Glutamatergic neuron (in vitro differentiated cells): ENCODE measurements around the gene METTL8. TPM values are rescaled to one million over a fixed set of nuclear protein-coding genes. Genes with fewer than 3 reads are reported as not detected.
"Not testable (repeated sequence)": the region's sequence is repeated elsewhere in the genome, so short reads cannot be mapped to it uniquely, and the experiment has no call there.

Experiments used
- DNase-seq: peaks from one replicate; pipeline ENCODE4 v3.0.0; 2022
- H3K27ac Mint-ChIP-seq: one replicate; pipeline ENCODE4 v1.8.0; 2020; ENCODE audit warnings: mild to moderate bottlenecking, mixed read lengths, inconsistent platforms; ENCODE audit not compliant: unreplicated experiment
- H3K27me3 Mint-ChIP-seq: one replicate; pipeline ENCODE4 v1.8.0; 2020; ENCODE audit warnings: mild to moderate bottlenecking, moderate library complexity, mixed read lengths, inconsistent platforms; ENCODE audit not compliant: unreplicated experiment
- H3K36me3 Mint-ChIP-seq: one replicate; pipeline ENCODE4 v1.8.0; 2020; ENCODE audit warnings: mild to moderate bottlenecking, mixed read lengths, inconsistent platforms; ENCODE audit not compliant: unreplicated experiment
- H3K4me1 Mint-ChIP-seq: one replicate; pipeline ENCODE4 v1.8.0; 2020; ENCODE audit warnings: mild to moderate bottlenecking, low read depth, mixed read lengths, inconsistent platforms; ENCODE audit not compliant: unreplicated experiment
- H3K4me3 Mint-ChIP-seq: one replicate; pipeline ENCODE4 v1.8.0; 2020; ENCODE audit warnings: mild to moderate bottlenecking, mixed read lengths, inconsistent platforms; ENCODE audit not compliant: unreplicated experiment
- H3K9me3 Mint-ChIP-seq: one replicate; pipeline ENCODE4 v1.8.0; 2020; ENCODE audit warnings: mild to moderate bottlenecking, moderate library complexity, mixed read lengths, inconsistent platforms; ENCODE audit not compliant: unreplicated experiment
- total RNA-seq: library from RNA; stranded (reverse); fragmentation: NEBNext Ultra II Directional; extraction: Animal tissue kit (Norgen Biotek cat#: 25700); gene quantifications from one replicate; pipeline ENCODE4 v1.2.1, GENCODE V29; 2021; ENCODE audit not compliant: unreplicated experiment
- TF ChIP-seq, protein P1 (sequence below): fragments of 200-600 bp; sonication (generic); IDR thresholded peaks from one replicate; pipeline ENCODE4 v1.5.0; 2021; ENCODE audit not compliant: partially characterized antibody, unreplicated experiment

Gene METTL8
- total RNA-seq, 1 donor from 2014 or later: 10.9 TPM

DNA sequence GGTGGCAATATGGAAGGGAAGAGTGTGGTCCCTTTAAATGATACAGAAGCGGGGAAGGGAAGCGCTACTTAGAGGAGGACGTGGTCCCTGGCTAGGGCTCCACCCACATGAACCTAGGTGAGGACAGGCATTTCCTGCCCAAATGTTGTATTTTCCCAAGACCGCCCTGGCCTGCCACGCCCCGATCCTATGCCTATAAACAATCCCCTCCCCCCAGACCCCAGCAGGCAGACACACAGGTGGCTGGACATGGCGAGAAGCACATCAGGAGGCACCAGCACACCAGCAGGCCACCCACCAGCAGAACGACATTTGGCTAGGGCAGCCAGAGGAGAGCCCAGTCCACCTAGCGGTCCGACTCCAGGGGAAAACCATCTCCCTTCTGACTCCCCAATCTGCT, 47.2 kb downstream of the METTL8 start:
- TF ChIP-seq, protein P1, sequence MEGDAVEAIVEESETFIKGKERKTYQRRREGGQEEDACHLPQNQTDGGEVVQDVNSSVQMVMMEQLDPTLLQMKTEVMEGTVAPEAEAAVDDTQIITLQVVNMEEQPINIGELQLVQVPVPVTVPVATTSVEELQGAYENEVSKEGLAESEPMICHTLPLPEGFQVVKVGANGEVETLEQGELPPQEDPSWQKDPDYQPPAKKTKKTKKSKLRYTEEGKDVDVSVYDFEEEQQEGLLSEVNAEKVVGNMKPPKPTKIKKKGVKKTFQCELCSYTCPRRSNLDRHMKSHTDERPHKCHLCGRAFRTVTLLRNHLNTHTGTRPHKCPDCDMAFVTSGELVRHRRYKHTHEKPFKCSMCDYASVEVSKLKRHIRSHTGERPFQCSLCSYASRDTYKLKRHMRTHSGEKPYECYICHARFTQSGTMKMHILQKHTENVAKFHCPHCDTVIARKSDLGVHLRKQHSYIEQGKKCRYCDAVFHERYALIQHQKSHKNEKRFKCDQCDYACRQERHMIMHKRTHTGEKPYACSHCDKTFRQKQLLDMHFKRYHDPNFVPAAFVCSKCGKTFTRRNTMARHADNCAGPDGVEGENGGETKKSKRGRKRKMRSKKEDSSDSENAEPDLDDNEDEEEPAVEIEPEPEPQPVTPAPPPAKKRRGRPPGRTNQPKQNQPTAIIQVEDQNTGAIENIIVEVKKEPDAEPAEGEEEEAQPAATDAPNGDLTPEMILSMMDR: no peak
- peaks cover under 1% of the 10 kb centered on the region for H3K36me3 Mint-ChIP-seq
- H3K27me3 Mint-ChIP-seq: no peaks in the 10 kb centered on the region
- no peak overlapping the region for H3K27ac Mint-ChIP-seq
- peaks cover 20% of the 10 kb centered on the region for H3K4me1 Mint-ChIP-seq
- no peaks in the 10 kb centered on the region for H3K9me3 Mint-ChIP-seq
- peak overlapping the region; percentile 44 for H3K4me3 Mint-ChIP-seq
- no peak for DNase-seq

DNA sequence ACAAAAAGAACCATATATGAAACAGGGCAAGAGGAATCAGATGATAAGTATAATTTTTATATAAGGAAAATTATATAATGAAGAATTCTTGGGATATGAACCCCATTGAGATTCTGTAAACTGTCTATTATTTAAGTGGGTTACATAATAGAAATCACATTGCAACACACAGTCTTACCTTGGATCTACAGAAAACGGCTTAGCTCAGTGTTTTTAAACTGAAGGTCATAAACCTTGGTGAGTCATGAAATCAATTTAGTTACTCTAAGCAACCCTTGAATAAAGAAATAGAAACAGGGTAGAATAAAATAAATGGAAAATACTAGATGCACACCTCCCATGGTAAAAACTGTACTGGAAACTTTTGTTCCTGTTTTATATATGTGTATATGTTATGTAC, 50.7 kb downstream of the METTL8 start:
- H3K27ac Mint-ChIP-seq: no peak overlapping the region
- H3K36me3 Mint-ChIP-seq: peaks cover 18% of the 10 kb centered on the region
- no peak overlapping the region for H3K4me3 Mint-ChIP-seq
- H3K27me3 Mint-ChIP-seq: no peaks in the 10 kb centered on the region
- H3K4me1 Mint-ChIP-seq: peaks cover 18% of the 10 kb centered on the region
- TF ChIP-seq, protein P1: no peak
- H3K9me3 Mint-ChIP-seq: peaks cover 4% of the 10 kb centered on the region
- no peak for DNase-seq

DNA sequence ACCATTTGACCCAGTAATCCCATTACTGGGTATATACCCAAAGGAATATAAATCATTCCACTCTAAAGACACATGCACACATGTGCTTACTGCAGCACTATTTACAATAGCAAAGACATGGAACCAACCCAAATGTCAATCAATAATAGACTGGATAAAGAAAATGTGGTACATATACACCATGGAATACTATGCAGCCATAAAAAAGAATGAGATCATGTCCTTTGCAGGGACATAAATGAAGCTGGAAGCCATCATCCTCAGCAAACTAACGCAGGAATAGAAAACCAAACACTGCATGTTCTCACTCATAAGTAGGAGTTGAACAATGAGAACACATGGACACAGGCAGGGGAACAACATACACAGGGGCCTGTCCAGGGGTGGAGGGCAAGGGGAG, 51.6 kb downstream of the METTL8 start:
- not testable (repeated sequence) for H3K9me3 Mint-ChIP-seq, DNase-seq, H3K4me3 Mint-ChIP-seq, H3K27ac Mint-ChIP-seq, H3K27me3 Mint-ChIP-seq
- Mint-ChIP-seq H3K36me3 (peaks cover 22% of the 10 kb centered on the region), H3K4me1 (peaks cover 18% of the 10 kb centered on the region)

DNA sequence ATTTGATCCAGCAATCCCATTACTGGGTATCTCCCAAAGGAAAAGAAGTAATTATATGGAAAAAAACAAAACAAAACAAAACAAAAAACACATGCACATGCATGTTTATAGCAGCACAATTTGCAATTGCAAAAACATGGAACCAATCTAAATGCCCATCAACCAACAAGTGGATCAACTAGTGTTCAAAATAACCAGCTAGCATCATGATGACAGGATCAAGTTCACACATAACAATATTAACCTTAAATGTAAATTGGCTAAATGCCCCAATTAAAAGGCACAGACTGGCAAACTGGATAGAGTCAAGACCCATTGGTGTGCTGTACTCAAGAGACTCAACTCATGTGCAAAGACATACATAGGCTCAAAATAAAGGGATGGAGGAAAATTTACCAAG, 55.9 kb downstream of the METTL8 start:
- not testable (repeated sequence) for DNase-seq, H3K9me3 Mint-ChIP-seq
- H3K36me3 Mint-ChIP-seq: peaks cover 27% of the 10 kb centered on the region

DNA sequence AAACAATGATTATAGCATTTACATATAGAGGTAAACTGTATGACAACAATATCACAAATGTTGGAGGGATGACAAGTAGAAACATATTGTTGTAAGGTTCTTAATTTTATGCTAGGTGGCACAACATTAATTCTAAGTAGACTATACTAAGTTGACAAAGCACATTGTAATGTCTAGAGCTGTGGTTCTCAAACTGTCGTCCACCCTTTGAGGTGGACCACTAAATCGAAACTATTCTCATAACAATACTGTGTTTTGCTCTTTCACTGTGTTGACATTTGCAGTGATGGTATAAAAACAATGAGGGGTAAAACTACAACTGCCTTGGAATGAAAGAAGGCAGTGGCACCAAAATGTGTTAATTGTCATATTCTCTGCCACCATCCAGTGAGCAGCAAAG, 66.1 kb downstream of the METTL8 start:
- DNase-seq: no peak
- no peaks in the 10 kb centered on the region for H3K4me1 Mint-ChIP-seq
- H3K27me3 Mint-ChIP-seq: no peaks in the 10 kb centered on the region
- H3K9me3 Mint-ChIP-seq: no peaks in the 10 kb centered on the region
- H3K36me3 Mint-ChIP-seq: peaks cover 16% of the 10 kb centered on the region
- no peak overlapping the region for H3K27ac Mint-ChIP-seq
- TF ChIP-seq, protein P1: no peak
- H3K4me3 Mint-ChIP-seq: no peak overlapping the region

More for the DNA sequence above, 55.9 kb downstream of the METTL8 start:
- not testable (repeated sequence) for H3K27ac Mint-ChIP-seq, H3K27me3 Mint-ChIP-seq, H3K4me1 Mint-ChIP-seq, H3K4me3 Mint-ChIP-seq

DNA sequence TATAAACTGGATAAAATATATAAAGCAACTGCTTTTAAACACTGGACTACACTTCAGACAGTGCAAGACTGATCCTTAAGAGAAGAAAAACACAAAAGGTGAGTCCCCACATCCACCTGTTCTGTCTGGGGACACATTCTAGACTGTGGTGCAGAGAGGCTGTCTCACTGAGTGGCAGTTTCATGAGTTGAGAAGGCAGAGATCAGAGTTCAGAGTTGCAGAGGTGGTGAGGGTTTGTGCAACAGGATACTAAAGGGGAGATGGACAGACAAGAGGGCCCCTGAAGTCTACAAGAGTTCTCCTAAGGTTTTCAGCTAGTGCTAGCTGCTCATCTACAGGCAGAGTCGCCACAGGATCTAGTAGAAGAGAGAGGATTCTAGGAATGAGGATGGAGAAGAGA, 68.0 kb downstream of the METTL8 start:
- Mint-ChIP-seq H3K36me3 (peaks cover 16% of the 10 kb centered on the region), H3K27me3 (no peaks in the 10 kb centered on the region), H3K4me1 (no peaks in the 10 kb centered on the region), H3K27ac (no peak overlapping the region), H3K4me3 (no peak overlapping the region), H3K9me3 (no peaks in the 10 kb centered on the region)
- TF ChIP-seq, protein P1: no peak
- DNase-seq: no peak
